ENCODE data around the gene SMARCA2.

GRCh38 chr9:2234371-2234893 is 219.3 kb downstream of the SMARCA2 start:
- TF ChIP-seq EP300 (IDR thresholded peaks at IDR 0.05) = no peak
- TF ChIP-seq POLR2A (IDR thresholded peaks at IDR 0.05) = no peak
